ENCODE results near the gene MAD1L1. TPM values are rescaled to one million over a fixed set of nuclear protein-coding genes. Genes with fewer than 3 reads are reported as not detected.
"Not testable (repeated sequence)": the region's sequence is repeated elsewhere in the genome, so short reads cannot be mapped to it uniquely, and the experiment has no call there.

The MAD1L1 gene
- total and polyA plus RNA-seq, 2 of the 8 experiments (the other 6 are each of a cell fraction or from before 2014, with no cell fraction given), result 40.4 to 44.6 TPM

DNA sequence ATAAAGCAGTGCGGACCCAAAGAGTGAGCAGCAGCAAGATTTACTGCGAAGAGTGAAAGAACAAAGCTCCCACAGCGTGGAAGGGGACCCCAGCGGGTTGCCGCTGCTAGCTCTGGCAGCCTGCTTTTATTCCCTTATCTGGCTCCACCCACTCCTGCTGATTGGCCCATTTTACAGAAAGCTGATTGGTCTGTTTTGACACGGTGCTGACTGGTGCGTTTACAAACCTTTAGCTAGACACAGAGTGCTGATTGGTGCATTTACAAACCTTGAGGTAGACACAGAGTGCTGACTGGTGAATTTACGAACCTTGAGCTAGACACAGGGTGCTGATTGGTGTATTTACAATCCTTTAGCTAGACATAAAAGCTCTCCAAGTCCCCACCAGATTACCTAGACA lies 256.2 kb downstream of the MAD1L1 start:
- H3K9ac ChIP-seq (replicated peaks in 1 of 4; ENCODE audit: extremely low read depth in 1 of 4, low read depth in 3 of 4, low read length in 3 of 4); H2BK5ac ChIP-seq (ENCODE audit: low read depth, low read length); H3K79me1 ChIP-seq (ENCODE audit: low read depth, low read length); H3K14ac ChIP-seq (ENCODE audit: insufficient read length); H2BK12ac ChIP-seq (ENCODE audit: low read depth, low read length); H2AK5ac ChIP-seq (ENCODE audit: low read depth, low read length); H4K8ac ChIP-seq (ENCODE audit: extremely low read depth, insufficient read depth, low read length); H2BK15ac ChIP-seq (ENCODE audit: low read length); H3K4me2 ChIP-seq (ENCODE audit: insufficient read depth in 1 of 2, low read depth in 2 of 2, low read length in 2 of 2); H3K23ac ChIP-seq (ENCODE audit: insufficient read length); H3K56ac ChIP-seq (replicated peaks; ENCODE audit: insufficient read length, low read depth, low read length); H3K18ac ChIP-seq (ENCODE audit: extremely low read depth, low read length); H3K27ac ChIP-seq (ENCODE audit: low read depth, low read length); H3K23me2 ChIP-seq (ENCODE audit: low read depth, low read length); H4K91ac ChIP-seq (replicated peaks; ENCODE audit: insufficient read length, low read length); H2AFZ ChIP-seq (ENCODE audit: low read length); H2BK20ac ChIP-seq (ENCODE audit: low read length); H3K79me2 ChIP-seq (ENCODE audit: control insufficient read depth in 1 of 2, insufficient read depth in 2 of 2, low read length in 2 of 2); H3K4ac ChIP-seq (replicated peaks; ENCODE audit: insufficient read length, low read depth, low read length); H3K4me3 ChIP-seq (ENCODE audit: extremely low read depth in 1 of 4, insufficient read depth in 2 of 4, low read depth in 3 of 4, low read length in 4 of 4); H3K27me3 ChIP-seq (replicated peaks in 1 of 4; ENCODE audit: control insufficient read depth in 3 of 4, extremely low read depth in 1 of 4, insufficient read depth in 3 of 4, low read length in 3 of 4); H4K5ac ChIP-seq (ENCODE audit: insufficient read length, low read depth, low read length); H3K4me1 ChIP-seq (replicated peaks in 1 of 4; ENCODE audit: control insufficient read depth in 3 of 4, insufficient read depth in 4 of 4, low read length in 3 of 4); H4K20me1 ChIP-seq (replicated peaks in 1 of 2; ENCODE audit: control insufficient read depth in 1 of 2, insufficient read depth in 2 of 2, low read length in 2 of 2); H2BK120ac ChIP-seq (replicated peaks; ENCODE audit: low read depth, low read length); POLR2A ChIA-PET (ENCODE audit: partially characterized antibody); DNase-seq (ENCODE audit: low read depth in 1 of 2, low spot score in 2 of 2); FAIRE-seq: not testable (repeated sequence)
- WGBS, 2 experiments (ENCODE audit: extremely low coverage in 1 of 2, insufficient coverage in 1 of 2, insufficient read length in 1 of 2, insufficient replicate concordance in 2 of 2, low coverage in 1 of 2, low lambda C conversion rate in 2 of 2, missing lambda C conversion rate in 1 of 2), result 93% methylated on average over 8 of the region's 8 CpGs; no CpG with 5 or more reads in 1 of the 2 experiments
- peaks cover 8 to 25% of the 10 kb centered on the region in 2 experiments for H3K9me3 ChIP-seq (ENCODE audit: insufficient read depth in 2 of 2, low read depth in 1 of 2, low read length in 1 of 2)
- peaks cover 0 to 16% (median 8%) of the 10 kb centered on the region in 4 experiments; a peak in 4 of 8 replicates for H3K36me3 ChIP-seq (ENCODE audit: control insufficient read depth in 2 of 4, insufficient read depth in 4 of 4, low read length in 3 of 4)
- CTCF ChIA-PET (ENCODE audit: partially characterized antibody), result interaction anchor here (1.1 to 1.4 kb wide), 3 partner anchors 11 to 93 kb away, joined by 3 to 4 read pairs (median 4); no protein-coding TSS in a partner anchor
